ENCODE results near the gene RETREG3.

DNA sequence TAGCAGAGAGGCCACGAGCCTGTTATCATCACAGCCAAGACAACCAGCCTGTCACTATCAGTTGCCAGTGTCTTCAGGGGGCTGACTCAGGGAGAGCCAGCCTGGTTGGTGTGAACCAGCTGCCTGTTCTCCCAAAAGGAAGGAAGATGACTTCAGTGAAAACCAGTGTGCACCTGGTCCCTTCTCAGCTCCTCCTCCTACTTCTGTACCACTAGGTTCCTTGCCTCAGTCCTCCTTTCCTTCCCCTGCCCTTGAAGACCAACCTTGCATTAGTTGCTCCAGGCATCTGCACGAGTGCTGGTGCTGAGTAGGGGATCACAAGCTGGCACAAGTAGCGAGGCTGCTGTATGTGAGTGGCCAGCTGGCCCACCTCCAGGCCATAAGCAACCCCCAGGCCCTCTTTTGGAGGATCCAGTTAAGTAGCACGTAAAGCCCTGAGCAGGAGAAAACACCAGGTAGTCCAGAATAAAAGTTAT is 8.8 kb upstream of the RETREG3 start:
- TF ChIP-seq, protein P1, sequence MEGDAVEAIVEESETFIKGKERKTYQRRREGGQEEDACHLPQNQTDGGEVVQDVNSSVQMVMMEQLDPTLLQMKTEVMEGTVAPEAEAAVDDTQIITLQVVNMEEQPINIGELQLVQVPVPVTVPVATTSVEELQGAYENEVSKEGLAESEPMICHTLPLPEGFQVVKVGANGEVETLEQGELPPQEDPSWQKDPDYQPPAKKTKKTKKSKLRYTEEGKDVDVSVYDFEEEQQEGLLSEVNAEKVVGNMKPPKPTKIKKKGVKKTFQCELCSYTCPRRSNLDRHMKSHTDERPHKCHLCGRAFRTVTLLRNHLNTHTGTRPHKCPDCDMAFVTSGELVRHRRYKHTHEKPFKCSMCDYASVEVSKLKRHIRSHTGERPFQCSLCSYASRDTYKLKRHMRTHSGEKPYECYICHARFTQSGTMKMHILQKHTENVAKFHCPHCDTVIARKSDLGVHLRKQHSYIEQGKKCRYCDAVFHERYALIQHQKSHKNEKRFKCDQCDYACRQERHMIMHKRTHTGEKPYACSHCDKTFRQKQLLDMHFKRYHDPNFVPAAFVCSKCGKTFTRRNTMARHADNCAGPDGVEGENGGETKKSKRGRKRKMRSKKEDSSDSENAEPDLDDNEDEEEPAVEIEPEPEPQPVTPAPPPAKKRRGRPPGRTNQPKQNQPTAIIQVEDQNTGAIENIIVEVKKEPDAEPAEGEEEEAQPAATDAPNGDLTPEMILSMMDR (IDR thresholded peaks at IDR 0.05; ENCODE audit: low read length), result no peak
- TF ChIP-seq EZH2 (optimal IDR thresholded peaks at IDR 0.05; ENCODE audit: low read depth, low read length) (no peak), EZH2phosphoT487 (IDR thresholded peaks at IDR 0.05; ENCODE audit: low read length) (no peak)

Measured in MM.1S (cell line).